Spinal cord (tissue), 10 donors: ENCODE measurements around the gene KRT2. TPM values are rescaled to one million over a fixed set of nuclear protein-coding genes. Genes with fewer than 3 reads are reported as not detected.
A peak's percentile ranks its signal among the peaks of the same experiment; 100 is the strongest.

ENCODE experiments used
- DNase-seq, 6 donors: peaks; one replicate each; pipeline versions ENCODE4 v3.0.0 to v3.0.0-alpha.2; 2013 to 2015; ENCODE audit warnings: low spot score in 6 of 6, low read depth in 4 of 6
- H3K27ac ChIP-seq: one replicate; pipeline ENCODE4 v1.5.1; 2013; ENCODE audit warnings: low read depth, low read length, control low read depth
- H3K27me3 ChIP-seq: one replicate; pipeline ENCODE4 v1.6.1; 2013; ENCODE audit warnings: low read length; ENCODE audit not compliant: control insufficient read depth, insufficient read depth
- H3K36me3 ChIP-seq: one replicate; pipeline ENCODE4 v1.6.1; 2013; ENCODE audit warnings: low read length; ENCODE audit not compliant: control insufficient read depth, insufficient read depth
- H3K4me1 ChIP-seq: one replicate; pipeline ENCODE4 v1.6.1; 2013; ENCODE audit warnings: low read length; ENCODE audit not compliant: control insufficient read depth, insufficient read depth
- H3K4me3 ChIP-seq: one replicate; pipeline ENCODE4 v1.5.1; 2013; ENCODE audit warnings: low read depth, low read length, control low read depth
- H3K9me3 ChIP-seq: one replicate; pipeline ENCODE4 v1.6.1; 2013; ENCODE audit warnings: low read length; ENCODE audit not compliant: control insufficient read depth, insufficient read depth
- WGBS: methylation state at CpG from one replicate; pipeline ENCODE4 v1.1.5; 2013; ENCODE audit warnings: missing lambda C conversion rate; ENCODE audit not compliant: insufficient coverage; 5-methylcytosine and 5-hydroxymethylcytosine counted together
- polyA plus RNA-seq, 2 donors: library from polyadenylated mRNA; unstranded; fragments of 120-200 nt; gene quantifications; one replicate each; pipeline ENCODE4 v1.2.1, GENCODE V29; 2013; ENCODE audit not compliant: insufficient read length in 2 of 2
- total RNA-seq, 2 donors: library from RNA; depleted of rRNA in 1 of 2; stranded (reverse); fragments of 120-200 nt in 1 of 2; fragments of >200 nt in 1 of 2; gene quantifications; one replicate each; pipeline versions ENCODE4 v1.2.3 to v1.2.4, GENCODE V29; 2013 to 2014
- donor health status: healthy.

The KRT2 gene
- total and polyA plus RNA-seq, 4 donors, result 0.18 to 0.30 (median 0.25) TPM; not detected in 1

- Histone ChIP-seq H3K4me3 (no peak overlapping the region), H3K36me3 (no peaks in the 10 kb centered on the region), H3K27ac (no peak overlapping the region), H3K4me1 (peaks cover 16% of the 10 kb centered on the region), H3K9me3 (no peaks in the 10 kb centered on the region), H3K27me3 (no peaks in the 10 kb centered on the region)
- 79% methylated on average over 4 of the region's 4 CpGs for WGBS
- no peak for DNase-seq
These were observed 7.9 kb upstream of the KRT2 start for GRCh38 chr12:52659951-52660350.

- Histone ChIP-seq H3K9me3 (no peaks in the 10 kb centered on the region), H3K4me1 (peaks cover 16% of the 10 kb centered on the region), H3K4me3 (no peak overlapping the region), H3K27me3 (no peaks in the 10 kb centered on the region), H3K27ac (no peak overlapping the region), H3K36me3 (no peaks in the 10 kb centered on the region)
- 67% methylated on average over 7 of the region's 7 CpGs for WGBS
- DNase-seq, result no peak
These were observed 7.4 kb upstream of the KRT2 start for GRCh38 chr12:52659395-52659794.

GRCh38 chr12:52658196-52658595 lies 6.2 kb upstream of the KRT2 start:
- no peaks in the 10 kb centered on the region for H3K9me3 ChIP-seq
- H3K4me1 ChIP-seq, result peaks cover 16% of the 10 kb centered on the region
- DNase-seq, result no peak
- 72% methylated on average over 2 of the region's 4 CpGs for WGBS
- H3K4me3 ChIP-seq, result no peak overlapping the region
- H3K27ac ChIP-seq, result no peak overlapping the region
- H3K27me3 ChIP-seq, result no peaks in the 10 kb centered on the region
- no peaks in the 10 kb centered on the region for H3K36me3 ChIP-seq

GRCh38 chr12:52657250-52657902 lies 5.4 kb upstream of the KRT2 start:
- Histone ChIP-seq H3K36me3 (no peaks in the 10 kb centered on the region), H3K4me3 (no peak overlapping the region), H3K9me3 (no peaks in the 10 kb centered on the region), H3K27me3 (no peaks in the 10 kb centered on the region), H3K4me1 (peaks cover 16% of the 10 kb centered on the region), H3K27ac (no peak overlapping the region)
- 100% methylated on average over 5 of the region's 6 CpGs for WGBS
- peak in 1 of 6 donors; percentile 75 for DNase-seq

- Histone ChIP-seq H3K27me3 (no peaks in the 10 kb centered on the region), H3K4me1 (peaks cover 16% of the 10 kb centered on the region), H3K27ac (no peak overlapping the region), H3K4me3 (no peak overlapping the region), H3K36me3 (no peaks in the 10 kb centered on the region), H3K9me3 (no peaks in the 10 kb centered on the region)
- 61% methylated on average over 2 of the region's 4 CpGs for WGBS
- no peak for DNase-seq
These were observed 4.6 kb upstream of the KRT2 start for GRCh38 chr12:52656616-52657015.

GRCh38 chr12:52655720-52656124 lies 3.7 kb upstream of the KRT2 start:
- Histone ChIP-seq H3K27ac (no peak overlapping the region), H3K4me1 (peaks cover 18% of the 10 kb centered on the region), H3K27me3 (no peaks in the 10 kb centered on the region), H3K36me3 (no peaks in the 10 kb centered on the region), H3K9me3 (no peaks in the 10 kb centered on the region), H3K4me3 (no peak overlapping the region)
- whole genome bisulfite sequencing, result 50% methylated on average over 6 of the region's 8 CpGs
- no peak for DNase-seq

- no peaks in the 10 kb centered on the region for H3K27me3 ChIP-seq
- H3K27ac ChIP-seq, result no peak overlapping the region
- H3K9me3 ChIP-seq, result no peaks in the 10 kb centered on the region
- H3K4me1 ChIP-seq, result peaks cover 23% of the 10 kb centered on the region
- WGBS, result 50% methylated on average over 5 of the region's 6 CpGs
- H3K36me3 ChIP-seq, result no peaks in the 10 kb centered on the region
- no peak for DNase-seq
- H3K4me3 ChIP-seq, result no peak overlapping the region
These were observed 3.2 kb upstream of the KRT2 start for GRCh38 chr12:52655251-52655650.

GRCh38 chr12:52650520-52651081 lies 1.4 kb downstream of the KRT2 start:
- peak in 1 of 6 donors; percentile 58 for DNase-seq
- H3K27me3 ChIP-seq, result no peaks in the 10 kb centered on the region
- no peak overlapping the region for H3K4me3 ChIP-seq
- H3K4me1 ChIP-seq, result peaks cover 12% of the 10 kb centered on the region
- no peaks in the 10 kb centered on the region for H3K36me3 ChIP-seq
- no peaks in the 10 kb centered on the region for H3K9me3 ChIP-seq
- H3K27ac ChIP-seq, result no peak overlapping the region
- WGBS, result 78% methylated on average over 12 of the region's 12 CpGs

- H3K4me3 ChIP-seq, result no peak overlapping the region
- DNase-seq, result no peak
- H3K4me1 ChIP-seq, result peaks cover 12% of the 10 kb centered on the region
- H3K36me3 ChIP-seq, result no peaks in the 10 kb centered on the region
- H3K27me3 ChIP-seq, result no peaks in the 10 kb centered on the region
- H3K27ac ChIP-seq, result no peak overlapping the region
- 77% methylated on average over 6 of the region's 6 CpGs for WGBS
- H3K9me3 ChIP-seq, result no peaks in the 10 kb centered on the region
These were observed 2.9 kb downstream of the KRT2 start for GRCh38 chr12:52649066-52649465.

- Histone ChIP-seq H3K27ac (no peak overlapping the region), H3K9me3 (no peaks in the 10 kb centered on the region), H3K4me3 (no peak overlapping the region), H3K4me1 (peaks cover 12% of the 10 kb centered on the region), H3K27me3 (no peaks in the 10 kb centered on the region), H3K36me3 (no peaks in the 10 kb centered on the region)
- WGBS, result 95% methylated on average over 4 of the region's 8 CpGs
- no peak for DNase-seq
These were observed 3.9 kb downstream of the KRT2 start for GRCh38 chr12:52648012-52648550.
